Lung (tissue), 12 donors: ENCODE measurements around the gene KCNJ5. TPM values are rescaled to one million over a fixed set of nuclear protein-coding genes. Genes with fewer than 3 reads are reported as not detected.

Experiments used
- ATAC-seq: fragments of 200-7000 bp; cut with Tn5 transposase; one replicate; pipeline ENCODE4 v1.9.1; 2020; ENCODE audit warnings: moderate number of reproducible peaks; ENCODE audit not compliant: insufficient read depth, low FRiP score
- DNase-seq, 3 donors: peaks; one replicate each; pipeline ENCODE4 v3.0.0-alpha.2; 2013 to 2017
- H3K27ac ChIP-seq, 2 donors: one replicate each; pipeline ENCODE4 v1.5.1; 2013; ENCODE audit warnings: mild to moderate bottlenecking in 2 of 2, moderate library complexity in 2 of 2, control low read depth in 1 of 2, inconsistent platforms in 1 of 2, low read depth in 1 of 2, low read length in 1 of 2
- H3K27me3 ChIP-seq, 3 donors: one replicate each; pipeline ENCODE4 v1.5.1; 2013; ENCODE audit warnings: low read length in 2 of 3; ENCODE audit not compliant: control insufficient read depth in 3 of 3, insufficient read depth in 3 of 3
- H3K36me3 ChIP-seq, 4 donors: one replicate each; pipeline ENCODE4 v1.5.1; 2013; ENCODE audit warnings: low read length in 4 of 4, mild to moderate bottlenecking in 1 of 4, moderate library complexity in 1 of 4; ENCODE audit not compliant: control insufficient read depth in 4 of 4, insufficient read depth in 4 of 4
- H3K4me1 ChIP-seq, 5 donors: one replicate each; pipeline ENCODE4 v1.5.1; 2013; ENCODE audit warnings: low read length in 5 of 5, mild to moderate bottlenecking in 2 of 5, moderate library complexity in 1 of 5; ENCODE audit not compliant: control insufficient read depth in 5 of 5, insufficient read depth in 5 of 5
- H3K4me3 ChIP-seq: one replicate; pipeline ENCODE4 v1.5.1; 2013; ENCODE audit warnings: mild to moderate bottlenecking, control low read depth, moderate library complexity
- H3K9ac ChIP-seq, 2 donors: one replicate each; pipeline ENCODE4 v1.5.1; 2013; ENCODE audit warnings: low read length in 2 of 2, control low read depth in 1 of 2; ENCODE audit not compliant: insufficient read depth in 1 of 2
- H3K9me3 ChIP-seq, 4 donors: one replicate each; pipeline ENCODE4 v1.5.1; 2013; ENCODE audit warnings: low read length in 3 of 4, mild to moderate bottlenecking in 1 of 4, moderate library complexity in 1 of 4; ENCODE audit not compliant: control insufficient read depth in 4 of 4, insufficient read depth in 3 of 4
- whole genome bisulfite sequencing, 2 donors: extraction: QIAGEN DNeasy Blood & Tissue Kit; methylation state at CpG; one replicate each; pipeline ENCODE4 v1.1.7; 2013; 5-methylcytosine and 5-hydroxymethylcytosine counted together
- polyA plus RNA-seq, 2 donors: library from polyadenylated mRNA; stranded (reverse); fragments of 200-250 nt; gene quantifications; one replicate each; pipeline ENCODE4 v1.2.1, GENCODE V29; 2013
- total RNA-seq, 2 donors: library from RNA; depleted of rRNA in 1 of 2; stranded (reverse); fragments of >200 nt in 1 of 2; gene quantifications; one replicate each; pipeline ENCODE4 v1.2.1, GENCODE V29; 2014 to 2021
- TF ChIP-seq, protein P1 (sequence below): IDR thresholded peaks from 2 replicates; pipeline ENCODE4 v1.5.1; 2012; ENCODE audit warnings: mild to moderate bottlenecking; ENCODE audit errors: control extremely low read depth, extremely low read depth
- donor health status: control.
- donor health status: control.
- donor health status: Bipolar disorder and iron deficiency.
- donor health status: healthy.
- donor health status: DM: yes; HTN: yes; CAD: no.

KCNJ5 gene
- total and polyA plus RNA-seq, 4 donors, result 2.0 to 5.0 (median 2.8) TPM

- Histone ChIP-seq H3K27ac (no peak overlapping the region), H3K9me3 (no peaks in the 10 kb centered on the region), H3K36me3 (no peaks in the 10 kb centered on the region), H3K9ac (no peak overlapping the region), H3K4me3 (no peak overlapping the region), H3K27me3 (no peaks in the 10 kb centered on the region), H3K4me1 (peaks cover 0 to 6% (median 0%) of the 10 kb centered on the region in 5 donors)
- DNase-seq, result no peak
- TF ChIP-seq, protein P1, sequence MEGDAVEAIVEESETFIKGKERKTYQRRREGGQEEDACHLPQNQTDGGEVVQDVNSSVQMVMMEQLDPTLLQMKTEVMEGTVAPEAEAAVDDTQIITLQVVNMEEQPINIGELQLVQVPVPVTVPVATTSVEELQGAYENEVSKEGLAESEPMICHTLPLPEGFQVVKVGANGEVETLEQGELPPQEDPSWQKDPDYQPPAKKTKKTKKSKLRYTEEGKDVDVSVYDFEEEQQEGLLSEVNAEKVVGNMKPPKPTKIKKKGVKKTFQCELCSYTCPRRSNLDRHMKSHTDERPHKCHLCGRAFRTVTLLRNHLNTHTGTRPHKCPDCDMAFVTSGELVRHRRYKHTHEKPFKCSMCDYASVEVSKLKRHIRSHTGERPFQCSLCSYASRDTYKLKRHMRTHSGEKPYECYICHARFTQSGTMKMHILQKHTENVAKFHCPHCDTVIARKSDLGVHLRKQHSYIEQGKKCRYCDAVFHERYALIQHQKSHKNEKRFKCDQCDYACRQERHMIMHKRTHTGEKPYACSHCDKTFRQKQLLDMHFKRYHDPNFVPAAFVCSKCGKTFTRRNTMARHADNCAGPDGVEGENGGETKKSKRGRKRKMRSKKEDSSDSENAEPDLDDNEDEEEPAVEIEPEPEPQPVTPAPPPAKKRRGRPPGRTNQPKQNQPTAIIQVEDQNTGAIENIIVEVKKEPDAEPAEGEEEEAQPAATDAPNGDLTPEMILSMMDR, result no peak
- WGBS, 2 donors, result 89 to 90% methylated on average over 15 of the region's 15 CpGs
- no peak for ATAC-seq
Observed at GRCh38 chr11:128920666-128921065, 29.5 kb downstream of the KCNJ5 start.

DNA sequence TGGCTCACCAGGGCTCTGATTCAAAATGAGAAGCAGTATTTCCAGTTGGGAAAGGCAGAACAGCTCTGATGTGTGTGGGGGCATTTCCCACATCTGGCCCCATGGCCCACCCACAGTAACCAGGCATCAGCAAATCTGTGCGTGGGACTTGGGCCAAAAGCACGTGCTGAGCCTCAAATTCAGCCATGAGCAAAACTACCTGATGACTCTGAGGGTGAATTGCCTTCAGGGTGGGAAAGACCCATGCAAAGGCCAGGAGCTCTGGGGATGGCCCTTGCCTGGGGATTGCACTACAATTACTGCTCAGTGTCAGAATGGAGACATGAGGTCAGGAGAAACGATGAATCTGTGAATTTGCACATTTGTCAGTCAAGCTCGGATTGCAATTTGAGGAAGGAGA, 30.6 kb downstream of the KCNJ5 start:
- Histone ChIP-seq H3K9me3 (no peaks in the 10 kb centered on the region), H3K27ac (no peak overlapping the region), H3K4me1 (peaks cover 0 to 6% (median 0%) of the 10 kb centered on the region in 5 donors), H3K27me3 (no peaks in the 10 kb centered on the region), H3K36me3 (no peaks in the 10 kb centered on the region), H3K4me3 (no peak overlapping the region), H3K9ac (no peak overlapping the region)
- 79 to 81% methylated on average over 4 of the region's 4 CpGs for WGBS, 2 donors
- DNase-seq (no peak), ATAC-seq (no peak)
- TF ChIP-seq, protein P1, result no peak

DNA sequence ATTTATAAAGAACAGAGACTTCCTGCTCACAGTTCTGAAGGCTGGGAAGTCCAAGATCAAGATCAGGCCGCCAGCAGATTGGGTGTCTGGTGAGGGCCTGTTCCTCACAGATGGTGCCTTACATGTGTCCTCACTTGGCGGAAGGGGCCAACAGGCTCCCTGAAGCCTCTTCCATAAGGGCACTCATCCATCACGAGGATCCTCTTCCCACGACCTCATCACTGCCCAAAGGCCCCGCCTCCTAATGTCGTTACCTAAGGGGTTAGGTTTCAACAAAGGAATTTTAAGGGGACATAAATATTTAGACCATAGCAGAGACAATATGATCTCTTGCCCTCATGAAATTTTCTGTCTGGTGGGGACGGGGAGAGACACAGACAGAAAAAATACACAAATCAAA, 32.9 kb downstream of the KCNJ5 start:
- no peak overlapping the region for H3K9ac ChIP-seq
- H3K27ac ChIP-seq, result no peak overlapping the region
- no peak for DNase-seq
- peaks cover 0 to 6% (median 0%) of the 10 kb centered on the region in 5 donors for H3K4me1 ChIP-seq
- no peaks in the 10 kb centered on the region for H3K27me3 ChIP-seq
- 80 to 81% methylated on average over 7 of the region's 7 CpGs for WGBS, 2 donors
- no peak overlapping the region for H3K4me3 ChIP-seq
- H3K9me3 ChIP-seq, result no peaks in the 10 kb centered on the region
- TF ChIP-seq, protein P1, result no peak
- ATAC-seq, result no peak
- no peaks in the 10 kb centered on the region for H3K36me3 ChIP-seq

DNA sequence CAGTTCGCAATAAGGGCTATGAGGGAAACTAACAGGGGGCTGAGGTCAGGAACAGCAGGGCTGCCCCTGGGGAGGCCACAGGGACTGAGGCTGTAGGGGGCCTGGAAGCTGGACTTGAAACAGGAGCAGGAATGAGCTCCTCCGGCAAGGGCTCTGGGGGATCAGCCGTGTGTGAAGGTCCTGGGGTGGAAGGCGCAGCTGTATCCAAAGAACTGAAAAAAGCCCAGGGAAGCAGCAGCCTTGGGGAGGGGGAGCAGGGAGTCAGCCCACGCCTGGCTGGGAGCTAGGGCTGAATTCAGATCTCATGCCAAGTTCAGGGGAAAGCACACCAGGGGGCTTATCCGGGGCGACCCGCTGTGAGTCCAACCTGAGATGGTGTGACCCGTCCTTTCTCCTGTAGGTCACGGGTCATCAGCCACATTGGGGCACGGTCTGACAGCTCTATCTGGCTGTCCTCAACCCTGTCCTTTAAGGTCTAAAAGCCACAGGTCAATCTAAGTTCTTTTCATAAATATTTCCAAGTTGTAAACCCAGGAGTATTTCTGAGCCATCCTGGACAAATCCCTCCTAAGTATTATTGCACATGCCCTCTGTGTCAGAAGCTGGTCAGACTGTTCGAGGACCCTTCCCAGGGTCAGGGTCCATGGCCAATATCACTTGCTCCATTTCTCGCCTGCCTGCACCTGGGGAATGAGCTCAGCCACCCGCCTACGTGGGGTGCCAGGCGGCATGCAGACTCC, 33.5 kb downstream of the KCNJ5 start:
- TF ChIP-seq, protein P1, result no peak
- DNase-seq (no peak), ATAC-seq (no peak)
- Histone ChIP-seq H3K4me1 (peaks cover 0 to 6% (median 0%) of the 10 kb centered on the region in 5 donors), H3K27me3 (no peaks in the 10 kb centered on the region), H3K27ac (no peak overlapping the region), H3K36me3 (no peaks in the 10 kb centered on the region), H3K4me3 (no peak overlapping the region), H3K9me3 (no peaks in the 10 kb centered on the region), H3K9ac (no peak overlapping the region)
- 84 to 88% methylated on average over 16 of the region's 16 CpGs for WGBS, 2 donors
